ENCODE data around the gene KLHL14.

DNA sequence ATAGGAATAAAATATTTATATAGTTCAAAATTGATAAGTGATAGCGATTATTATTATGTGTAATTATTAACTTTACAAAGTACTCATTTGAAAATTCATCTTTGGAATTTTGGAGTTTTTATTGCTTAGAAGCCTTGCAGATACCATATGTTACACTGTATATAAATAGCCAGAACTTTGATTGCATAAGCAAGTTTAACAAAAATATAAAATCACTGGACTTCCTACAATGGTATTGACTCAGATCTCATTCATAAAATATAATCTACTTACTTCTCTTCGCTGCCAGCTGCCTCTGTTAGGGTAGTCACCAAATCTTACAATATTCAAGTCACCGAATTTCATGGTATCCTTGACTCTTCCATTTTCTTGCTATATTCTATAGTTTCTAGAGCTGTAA, 22.5 kb downstream of the KLHL14 start:
- TF ChIP-seq, protein P1, sequence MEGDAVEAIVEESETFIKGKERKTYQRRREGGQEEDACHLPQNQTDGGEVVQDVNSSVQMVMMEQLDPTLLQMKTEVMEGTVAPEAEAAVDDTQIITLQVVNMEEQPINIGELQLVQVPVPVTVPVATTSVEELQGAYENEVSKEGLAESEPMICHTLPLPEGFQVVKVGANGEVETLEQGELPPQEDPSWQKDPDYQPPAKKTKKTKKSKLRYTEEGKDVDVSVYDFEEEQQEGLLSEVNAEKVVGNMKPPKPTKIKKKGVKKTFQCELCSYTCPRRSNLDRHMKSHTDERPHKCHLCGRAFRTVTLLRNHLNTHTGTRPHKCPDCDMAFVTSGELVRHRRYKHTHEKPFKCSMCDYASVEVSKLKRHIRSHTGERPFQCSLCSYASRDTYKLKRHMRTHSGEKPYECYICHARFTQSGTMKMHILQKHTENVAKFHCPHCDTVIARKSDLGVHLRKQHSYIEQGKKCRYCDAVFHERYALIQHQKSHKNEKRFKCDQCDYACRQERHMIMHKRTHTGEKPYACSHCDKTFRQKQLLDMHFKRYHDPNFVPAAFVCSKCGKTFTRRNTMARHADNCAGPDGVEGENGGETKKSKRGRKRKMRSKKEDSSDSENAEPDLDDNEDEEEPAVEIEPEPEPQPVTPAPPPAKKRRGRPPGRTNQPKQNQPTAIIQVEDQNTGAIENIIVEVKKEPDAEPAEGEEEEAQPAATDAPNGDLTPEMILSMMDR (IDR thresholded peaks at IDR 0.05) = no peak
- no peak for TF ChIP-seq POLR2A (IDR thresholded peaks at IDR 0.05)

Measured in breast epithelium (tissue), 3 donors.